Lower leg skin (tissue), 3 donors: ENCODE data around the gene SPACA7.

Experiments
- CTCF ChIP-seq, 3 donors: fragments of 450-650 bp; IDR thresholded peaks; one replicate each; pipeline ENCODE4 v1.5.1; 2016; ENCODE audit warnings: antibody characterized with exemption in 3 of 3, mild to moderate bottlenecking in 3 of 3, moderate library complexity in 2 of 3
- POLR2A ChIP-seq, 2 donors: fragments of 450-650 bp; IDR thresholded peaks; one replicate each; pipeline ENCODE4 v1.6.1; 2016 to 2017; ENCODE audit warnings: antibody characterized with exemption in 2 of 2, mild to moderate bottlenecking in 1 of 2, moderate library complexity in 1 of 2

- TF ChIP-seq CTCF (IDR thresholded peaks at IDR 0.05) (no peak), POLR2A (IDR thresholded peaks at IDR 0.05) (no peak)
Measured at GRCh38 chr13:112465251-112466131, 89.3 kb downstream of the SPACA7 start.
